Endometrial microvascular endothelial cells (primary cell): Measurements from ENCODE around the gene FSTL4. TPM values are rescaled to one million over a fixed set of nuclear protein-coding genes. Genes with fewer than 3 reads are reported as not detected.

ENCODE experiments used
- in situ Hi-C: cut with HindIII; loops from 2 replicates; pipeline ENCODE4 v1.10.0; 2017; ENCODE audit warnings: low sequenced_read_pairs, low pct_unique_long_range_greater_than_20kb; ENCODE audit errors: inconsistent ontology term
- total RNA-seq: library from RNA; depleted of rRNA; stranded (reverse); fragments of >200 nt; gene quantifications from one replicate; pipeline ENCODE4 v1.2.3, GENCODE V29; 2015; ENCODE audit errors: inconsistent ontology term

Gene FSTL4
- total RNA-seq, 1 donor from 2014 or later, result not detected

GRCh38 chr5:133423618-133424282 is 188.6 kb downstream of the FSTL4 start:
- in situ Hi-C loops, result no loop called here

- in situ Hi-C loops, result no loop called here
Observed at GRCh38 chr5:133423011-133423617, 189.2 kb downstream of the FSTL4 start.

- in situ Hi-C loops, result no loop called here
Observed at GRCh38 chr5:133421806-133422205, 190.5 kb downstream of the FSTL4 start.

- in situ Hi-C loops, result no loop called here
Observed at GRCh38 chr5:133421394-133421793, 190.9 kb downstream of the FSTL4 start.

GRCh38 chr5:133420440-133421301 is 191.7 kb downstream of the FSTL4 start:
- in situ Hi-C loops, result no loop called here

GRCh38 chr5:133415906-133416305 is 196.4 kb downstream of the FSTL4 start:
- in situ Hi-C loops, result no loop called here

- in situ Hi-C loops, result no loop called here
Observed at GRCh38 chr5:133415506-133415905, 196.8 kb downstream of the FSTL4 start.

- in situ Hi-C loops, result no loop called here
Observed at GRCh38 chr5:133412661-133413060, 199.7 kb downstream of the FSTL4 start.

GRCh38 chr5:133410335-133410828 is 202.0 kb downstream of the FSTL4 start:
- in situ Hi-C loops, result no loop called here

- in situ Hi-C loops, result no loop called here
Observed at GRCh38 chr5:133409210-133409674, 203.1 kb downstream of the FSTL4 start.

GRCh38 chr5:133408322-133408721 is 204.0 kb downstream of the FSTL4 start:
- in situ Hi-C loops, result no loop called here

GRCh38 chr5:133406977-133407632 is 205.2 kb downstream of the FSTL4 start:
- in situ Hi-C loops, result no loop called here

GRCh38 chr5:133406208-133406976 is 205.9 kb downstream of the FSTL4 start:
- in situ Hi-C loops, result no loop called here

GRCh38 chr5:133405275-133406034 is 206.9 kb downstream of the FSTL4 start:
- in situ Hi-C loops, result no loop called here

GRCh38 chr5:133404724-133405123 is 207.6 kb downstream of the FSTL4 start:
- in situ Hi-C loops, result no loop called here

GRCh38 chr5:133403741-133404364 is 208.5 kb downstream of the FSTL4 start:
- in situ Hi-C loops, result no loop called here

GRCh38 chr5:133402775-133403174 is 209.6 kb downstream of the FSTL4 start:
- in situ Hi-C loops, result no loop called here
